ENCODE results near the gene TBX6.
"Not testable (repeated sequence)": the region's sequence is repeated elsewhere in the genome, so short reads cannot be mapped to it uniquely, and the experiment has no call there.

The TBX6 gene

GRCh38 chr16:30052671-30053372 lies 38.9 kb downstream of the TBX6 start:
- TF ChIP-seq CTCF (IDR thresholded peaks at IDR 0.05): no peak
- no peak for TF ChIP-seq ZFX (IDR thresholded peaks at IDR 0.05; ENCODE audit: borderline replicate concordance)
- H3K27ac ChIP-seq: peak overlapping the region; percentile 71

- TF ChIP-seq CTCF (IDR thresholded peaks at IDR 0.05): no peak
- TF ChIP-seq ZFX (IDR thresholded peaks at IDR 0.05; ENCODE audit: borderline replicate concordance): no peak
- peak overlapping the region; percentile 71 for H3K27ac ChIP-seq
These were observed 40.2 kb downstream of the TBX6 start for GRCh38 chr16:30051518-30051917.

GRCh38 chr16:30049871-30050270 lies 41.9 kb downstream of the TBX6 start:
- no peak overlapping the region for H3K27ac ChIP-seq

GRCh38 chr16:30046588-30046987 lies 45.1 kb downstream of the TBX6 start:
- no peak overlapping the region for H3K27ac ChIP-seq
- no peak for TF ChIP-seq CTCF (IDR thresholded peaks at IDR 0.05)
- no peak for TF ChIP-seq ZFX (IDR thresholded peaks at IDR 0.05; ENCODE audit: borderline replicate concordance)

More at GRCh38 chr16:30049871-30050270, 41.9 kb downstream of the TBX6 start:
- TF ChIP-seq CTCF (IDR thresholded peaks at IDR 0.05): no peak
- no peak for TF ChIP-seq ZFX (IDR thresholded peaks at IDR 0.05; ENCODE audit: borderline replicate concordance)

- H3K27ac ChIP-seq: no peak overlapping the region
- no peak for TF ChIP-seq ZFX (IDR thresholded peaks at IDR 0.05; ENCODE audit: borderline replicate concordance)
- no peak for TF ChIP-seq CTCF (IDR thresholded peaks at IDR 0.05)
These were observed 45.5 kb downstream of the TBX6 start for GRCh38 chr16:30046178-30046577.

GRCh38 chr16:30041841-30042240 lies 49.9 kb downstream of the TBX6 start:
- no peak overlapping the region for H3K27ac ChIP-seq
- TF ChIP-seq CTCF (IDR thresholded peaks at IDR 0.05) (peak; percentile 61), ZFX (IDR thresholded peaks at IDR 0.05; ENCODE audit: borderline replicate concordance) (no peak)

GRCh38 chr16:30040690-30041089 lies 51.0 kb downstream of the TBX6 start:
- H3K27ac ChIP-seq: not testable (repeated sequence)

- TF ChIP-seq CTCF (IDR thresholded peaks at IDR 0.05): no peak
- TF ChIP-seq ZFX (IDR thresholded peaks at IDR 0.05; ENCODE audit: borderline replicate concordance): no peak
These were observed 51.5 kb downstream of the TBX6 start for GRCh38 chr16:30040221-30040620.

More at GRCh38 chr16:30040221-30040620, 51.5 kb downstream of the TBX6 start:
- H3K27ac ChIP-seq: no peak overlapping the region

Data from 22Rv1 (cell line).